MM.1S (cell line): ENCODE measurements around the gene HBE1.

Experiments used
- CTCF ChIP-seq: fragments of 300-600 bp; sonication (generic); IDR thresholded peaks from 2 replicates; pipeline ENCODE4 v1.5.1; 2016; ENCODE audit warnings: antibody characterized with exemption, low read length, mixed read lengths
- EZH2 ChIP-seq: fragments of 300-600 bp; sonication (generic); optimal IDR thresholded peaks from 2 replicates; pipeline ENCODE3; 2017; ENCODE audit warnings: low read depth, mild to moderate bottlenecking, antibody characterized with exemption, low read length, mixed read lengths
- EZH2phosphoT487 ChIP-seq: fragments of 300-600 bp; sonication (generic); IDR thresholded peaks from 2 replicates; pipeline ENCODE4 v1.6.1; 2018; ENCODE audit warnings: antibody characterized with exemption, low read length

GRCh38 chr11:5265832-5266231 is 3.9 kb downstream of the HBE1 start:
- TF ChIP-seq CTCF (no peak), EZH2phosphoT487 (no peak), EZH2 (no peak)
